ENCODE data around the gene CFH.
"Not testable (repeated sequence)": the region's sequence is repeated elsewhere in the genome, so short reads cannot be mapped to it uniquely, and the experiment has no call there.

The CFH gene

DNA sequence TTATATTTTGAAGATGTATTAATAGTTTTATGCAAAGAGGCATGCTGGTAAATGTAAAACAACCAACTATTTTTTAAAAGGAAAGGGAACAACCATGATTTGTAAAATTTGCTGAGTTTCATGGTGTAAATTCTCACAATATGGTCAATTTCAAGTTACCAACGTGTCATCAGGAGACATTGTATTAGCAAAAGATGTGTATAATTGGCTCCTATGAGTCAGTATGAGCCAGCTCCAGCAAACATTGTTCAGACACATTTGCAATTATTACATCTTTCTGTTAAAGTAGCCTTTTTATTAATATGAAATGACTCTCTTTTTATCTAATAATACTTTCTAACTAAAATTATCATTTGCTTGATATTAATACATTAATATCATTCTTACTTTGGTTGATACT, 15.3 kb downstream of the CFH start:
- DNase-seq (ENCODE audit: low read depth in 1 of 2, low spot score in 1 of 2): no peak

DNA sequence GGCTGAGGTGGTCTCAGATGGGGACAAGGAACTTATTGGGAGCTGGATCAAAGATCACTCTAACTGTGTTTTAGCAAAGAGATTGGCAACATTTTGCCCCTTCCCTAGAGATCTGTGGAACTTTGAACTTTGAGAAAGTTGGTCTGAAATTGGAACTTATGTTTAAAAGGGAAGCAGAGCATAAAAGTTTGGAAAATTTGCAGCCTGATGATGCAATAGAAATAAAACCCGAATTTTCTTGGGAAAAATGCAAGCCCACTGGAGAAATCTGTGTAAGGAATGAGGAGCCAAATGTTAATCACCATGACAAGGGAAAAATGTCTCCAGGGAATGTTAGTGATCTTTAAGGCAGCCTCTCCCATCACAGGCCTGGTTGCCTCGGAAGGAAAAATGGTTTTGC, 17.2 kb downstream of the CFH start:
- DNase-seq (ENCODE audit: low read depth in 1 of 2, low spot score in 1 of 2): no peak

DNA sequence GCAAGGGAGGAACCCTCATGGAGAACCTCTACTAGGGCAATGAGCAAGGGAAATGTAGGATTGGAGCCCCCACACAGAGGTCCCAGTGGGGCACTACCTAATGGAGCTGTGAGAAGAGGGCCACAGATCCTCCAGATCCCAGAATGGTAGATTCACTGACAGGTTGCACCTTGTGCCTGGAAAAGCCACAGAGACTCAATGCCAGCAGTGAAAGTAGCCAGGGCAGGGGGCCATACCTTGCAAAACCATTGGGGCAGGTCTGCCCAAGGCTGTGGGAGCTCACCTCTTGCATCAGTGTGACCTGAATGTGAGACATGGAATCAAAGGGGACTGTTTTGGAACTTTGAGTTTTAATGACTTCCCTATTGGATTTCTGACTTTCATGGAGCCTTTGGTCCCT, 17.9 kb downstream of the CFH start:
- DNase-seq (ENCODE audit: low read depth in 1 of 2, low spot score in 1 of 2): no peak

DNA sequence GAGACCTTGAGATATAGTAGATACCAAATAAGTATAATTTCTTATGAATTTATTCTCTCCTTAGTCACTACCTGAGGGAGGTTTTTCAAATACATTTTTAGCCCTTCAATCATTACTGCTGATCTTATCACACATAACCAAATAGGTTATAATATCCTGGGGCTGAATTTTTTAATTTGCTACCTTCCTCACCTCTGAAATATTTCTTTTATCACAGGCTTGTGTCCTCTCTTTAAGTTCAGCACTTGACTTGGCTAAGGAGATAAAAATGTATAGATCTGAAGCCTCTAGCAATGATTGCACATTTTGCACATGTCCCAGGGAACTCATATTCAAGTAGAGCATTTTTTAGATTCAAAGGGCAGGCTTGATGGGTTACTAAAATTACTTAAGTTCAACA, 23.1 kb downstream of the CFH start:
- DNase-seq (ENCODE audit: low read depth in 1 of 2, low spot score in 1 of 2): no peak

DNA sequence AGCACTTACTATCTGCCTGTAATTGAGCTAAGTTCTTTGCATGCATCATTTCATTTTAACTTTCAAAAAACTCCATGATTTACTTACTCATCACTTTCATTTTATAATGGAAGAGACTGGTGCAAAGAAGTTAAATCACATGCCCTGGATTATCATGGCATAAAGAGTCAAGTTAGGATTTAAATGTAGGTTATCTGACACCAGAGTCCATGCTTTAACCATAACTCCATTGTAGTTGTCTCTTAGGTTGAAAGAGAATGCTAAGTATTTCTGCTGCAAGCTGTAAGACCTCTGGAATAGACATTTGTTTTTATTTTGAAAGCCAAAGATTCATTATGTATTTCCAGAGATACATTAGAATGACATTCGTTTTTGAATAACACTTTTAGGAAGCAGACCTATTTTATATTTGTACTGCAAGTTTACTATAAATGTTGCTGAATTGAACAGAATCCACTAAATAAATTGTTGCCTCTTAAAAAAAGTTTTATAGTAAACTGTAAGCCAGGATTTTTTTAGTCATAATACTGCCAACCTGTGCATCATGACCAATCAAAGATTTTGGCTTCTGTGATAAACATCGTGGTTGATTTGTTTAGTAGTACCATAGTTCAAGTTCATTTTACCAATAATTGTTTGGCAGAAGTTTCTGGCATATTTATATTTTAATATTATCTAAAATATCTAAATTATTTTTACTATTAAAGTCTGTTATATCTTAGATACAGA, 26.1 kb downstream of the CFH start:
- DNase-seq (ENCODE audit: low read depth in 1 of 2, low spot score in 1 of 2): no peak

DNA sequence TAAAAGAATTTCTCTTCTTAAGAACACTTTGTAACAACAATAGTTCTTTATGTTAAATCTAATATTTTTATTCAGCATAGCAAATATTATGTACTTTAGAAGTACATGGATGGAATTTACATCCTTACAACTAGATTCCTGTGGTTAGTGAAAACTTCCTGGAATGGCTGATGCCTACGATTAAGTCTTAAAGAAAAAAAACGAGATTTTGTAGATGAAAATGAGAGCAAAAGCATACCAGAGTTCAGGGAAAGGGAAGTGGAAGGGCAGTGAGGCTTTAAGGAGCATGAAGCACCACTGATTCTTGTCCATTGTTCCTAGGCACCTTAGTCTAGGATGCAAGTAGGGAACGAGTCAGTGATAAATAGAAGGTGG, 26.7 kb downstream of the CFH start:
- DNase-seq (ENCODE audit: low read depth in 1 of 2, low spot score in 1 of 2): no peak

DNA sequence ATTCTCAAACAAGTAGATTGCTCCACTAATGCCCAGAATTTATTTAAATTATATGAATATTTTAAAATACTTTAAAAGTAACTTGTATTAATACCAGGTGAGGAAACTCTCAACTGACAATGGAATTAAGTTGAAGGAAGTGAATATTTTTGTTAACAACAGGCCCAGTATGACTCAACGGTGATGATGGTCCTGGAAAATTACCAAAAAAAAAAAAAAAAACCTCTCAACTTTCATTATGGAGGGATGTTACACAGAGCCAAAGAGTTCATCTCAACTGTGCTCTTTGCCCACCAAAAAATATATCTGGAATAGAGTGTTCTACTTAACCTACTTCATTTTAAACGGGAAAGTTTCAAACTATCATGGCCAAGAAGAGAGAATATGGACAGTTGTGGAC, 28.3 kb downstream of the CFH start:
- DNase-seq (ENCODE audit: low read depth in 1 of 2, low spot score in 1 of 2): no peak

DNA sequence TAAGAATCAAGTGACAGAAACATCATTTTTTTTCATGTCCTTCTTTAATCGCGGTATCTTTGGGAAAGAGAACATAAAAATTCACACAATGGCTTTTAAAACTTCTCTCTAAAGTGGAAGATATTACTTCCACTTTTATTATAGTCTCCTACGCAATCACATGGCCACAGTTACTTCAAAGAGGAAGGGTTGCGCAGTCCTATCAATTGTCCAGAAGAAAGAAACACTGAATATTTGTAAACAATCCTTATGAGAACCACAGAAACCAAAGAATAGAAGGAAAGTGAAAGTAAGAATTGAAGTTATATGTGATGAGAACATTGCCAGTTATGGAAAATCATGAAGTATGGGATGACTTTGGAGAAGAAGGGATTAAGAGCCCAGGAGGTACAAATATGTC, 32.6 kb downstream of the CFH start:
- DNase-seq (ENCODE audit: low read depth in 1 of 2, low spot score in 1 of 2): no peak

DNA sequence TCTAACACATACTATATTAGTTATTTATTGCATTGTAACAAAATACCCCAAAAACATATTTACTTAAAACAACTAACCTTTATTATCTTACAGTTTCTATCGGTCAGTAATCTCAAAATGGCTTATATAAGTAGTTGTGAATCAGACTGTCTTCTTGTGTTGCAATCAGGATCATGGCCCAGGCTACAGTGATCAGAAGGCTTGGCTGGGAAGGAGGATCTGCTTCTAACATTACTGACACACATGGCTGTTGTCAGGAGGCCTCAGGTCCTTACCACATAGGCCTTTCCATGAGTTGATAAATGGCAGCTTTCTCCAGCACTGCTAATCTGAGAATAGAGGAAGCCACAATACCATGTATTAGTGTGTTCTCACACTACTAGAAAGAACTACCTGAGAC, 33.7 kb downstream of the CFH start:
- DNase-seq (ENCODE audit: low read depth in 1 of 2, low spot score in 1 of 2): no peak

DNA sequence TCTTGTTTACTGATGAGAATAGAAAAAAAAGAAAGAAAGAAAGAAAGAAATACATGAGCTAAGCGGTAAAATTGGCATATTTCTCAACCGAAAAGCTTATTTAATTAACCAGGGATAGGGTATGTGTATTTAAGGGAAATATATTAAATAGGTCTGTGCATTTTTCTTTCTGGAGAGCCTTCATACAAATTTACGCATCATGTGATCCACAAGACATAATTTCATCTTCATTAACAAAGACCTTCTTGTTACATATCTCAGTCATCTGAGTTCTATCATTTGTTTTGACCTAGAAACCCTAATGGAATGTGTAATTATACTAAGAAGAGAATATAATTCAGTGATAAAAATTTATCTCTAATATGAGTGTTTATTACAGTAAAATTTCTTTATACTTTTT, 37.2 kb downstream of the CFH start:
- no peak for DNase-seq (ENCODE audit: low read depth in 1 of 2, low spot score in 1 of 2)

DNA sequence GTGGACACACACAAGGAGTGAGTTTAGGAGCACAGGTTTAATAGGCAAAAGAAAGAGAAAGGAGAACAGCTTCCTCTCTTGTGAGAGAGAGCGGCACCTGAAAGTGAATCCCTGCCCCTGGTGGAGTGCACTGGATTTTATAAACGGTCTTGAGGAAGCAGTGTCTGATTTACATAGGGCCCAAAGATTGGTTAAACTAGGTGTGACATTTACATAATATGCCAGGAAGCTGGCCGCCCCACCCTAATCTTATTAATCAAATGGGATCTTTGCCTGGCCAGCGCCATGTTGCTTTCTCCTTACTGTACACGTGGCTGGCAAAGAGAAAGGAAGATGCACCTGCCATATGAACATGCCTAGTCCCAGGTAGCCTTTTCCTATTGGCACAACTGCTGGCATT, 38.7 kb downstream of the CFH start:
- DNase-seq (ENCODE audit: low read depth in 1 of 2, low spot score in 1 of 2): no peak

DNA sequence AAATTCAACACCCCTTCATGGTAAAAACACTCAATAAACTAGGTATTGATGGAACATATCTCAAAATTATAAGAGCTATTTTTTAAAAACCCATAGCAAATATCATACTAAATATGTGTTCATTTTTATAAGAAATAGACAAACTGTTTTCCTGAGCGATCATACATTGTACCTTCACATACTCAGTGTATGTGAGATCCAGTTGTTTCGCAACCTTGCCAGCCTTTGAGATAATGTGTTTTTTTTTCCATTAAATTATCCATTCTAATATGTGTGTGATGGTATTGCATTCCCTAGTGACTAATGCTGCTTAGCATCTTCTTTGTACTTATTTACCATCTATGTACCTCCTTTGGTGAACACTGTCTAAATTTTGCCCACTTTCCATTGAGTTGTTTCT, 47.1 kb downstream of the CFH start:
- no peak for DNase-seq (ENCODE audit: low read depth in 1 of 2, low spot score in 1 of 2)

DNA sequence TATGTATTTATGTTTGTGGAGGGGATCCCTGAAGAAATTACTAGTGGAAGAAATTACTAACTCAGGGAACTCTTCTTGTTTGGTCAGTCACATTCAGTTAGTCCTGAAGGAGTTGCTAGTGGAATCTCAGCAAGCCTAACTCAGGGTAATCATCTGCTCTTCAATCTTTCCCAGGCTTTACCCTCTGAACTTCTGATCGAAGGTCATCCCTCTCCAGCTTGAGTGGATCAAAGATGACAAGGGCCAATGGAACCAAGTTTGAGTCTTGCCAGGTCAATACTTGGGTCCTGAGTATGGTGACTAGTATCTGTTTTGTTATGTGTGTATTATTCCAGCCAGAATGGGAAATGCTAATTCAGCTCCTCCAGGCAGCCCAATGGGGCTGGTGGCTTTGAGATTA, 49.3 kb downstream of the CFH start:
- DNase-seq (ENCODE audit: low read depth in 1 of 2, low spot score in 1 of 2): no peak

DNA sequence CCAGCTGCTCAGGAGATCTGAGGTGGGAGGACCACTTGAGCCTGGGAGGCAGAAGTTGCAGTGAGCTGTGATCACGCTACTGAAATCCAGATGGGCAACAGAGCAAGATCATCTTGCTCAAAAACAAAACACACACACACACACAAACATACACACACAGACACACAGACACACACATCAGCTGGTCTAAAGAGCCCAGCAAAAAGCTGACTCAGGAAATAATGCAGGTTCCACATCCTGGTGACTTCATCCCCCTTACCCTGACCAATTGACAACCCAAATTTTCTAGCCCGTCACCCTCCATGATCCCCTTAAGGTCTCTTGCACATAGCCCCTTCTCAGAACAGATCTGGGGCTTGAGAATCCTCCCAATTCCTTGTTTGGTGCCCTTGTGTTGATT, 58.0 kb downstream of the CFH start:
- not testable (repeated sequence) for DNase-seq (ENCODE audit: low read depth in 1 of 2, low spot score in 1 of 2)

DNA sequence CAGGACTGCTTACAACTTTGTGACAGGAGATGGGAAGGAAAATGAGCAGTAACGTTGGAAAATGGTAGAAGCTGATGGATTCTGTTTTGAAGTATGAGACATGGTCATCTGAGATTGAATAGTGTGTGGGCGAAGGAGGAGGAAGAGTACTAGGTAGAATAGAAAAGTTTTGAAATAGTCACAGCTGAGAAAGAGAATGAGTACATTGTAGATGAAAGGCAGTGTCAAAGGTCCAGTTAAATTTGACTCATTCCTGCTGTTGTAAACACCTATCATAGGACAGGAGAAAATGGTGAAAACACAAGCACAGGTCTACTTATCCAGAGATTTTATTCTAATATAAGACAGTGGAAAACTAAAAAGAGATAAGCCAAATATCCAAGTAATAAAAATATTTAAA, 66.0 kb downstream of the CFH start:
- no peak for DNase-seq (ENCODE audit: low read depth in 1 of 2, low spot score in 1 of 2)

DNA sequence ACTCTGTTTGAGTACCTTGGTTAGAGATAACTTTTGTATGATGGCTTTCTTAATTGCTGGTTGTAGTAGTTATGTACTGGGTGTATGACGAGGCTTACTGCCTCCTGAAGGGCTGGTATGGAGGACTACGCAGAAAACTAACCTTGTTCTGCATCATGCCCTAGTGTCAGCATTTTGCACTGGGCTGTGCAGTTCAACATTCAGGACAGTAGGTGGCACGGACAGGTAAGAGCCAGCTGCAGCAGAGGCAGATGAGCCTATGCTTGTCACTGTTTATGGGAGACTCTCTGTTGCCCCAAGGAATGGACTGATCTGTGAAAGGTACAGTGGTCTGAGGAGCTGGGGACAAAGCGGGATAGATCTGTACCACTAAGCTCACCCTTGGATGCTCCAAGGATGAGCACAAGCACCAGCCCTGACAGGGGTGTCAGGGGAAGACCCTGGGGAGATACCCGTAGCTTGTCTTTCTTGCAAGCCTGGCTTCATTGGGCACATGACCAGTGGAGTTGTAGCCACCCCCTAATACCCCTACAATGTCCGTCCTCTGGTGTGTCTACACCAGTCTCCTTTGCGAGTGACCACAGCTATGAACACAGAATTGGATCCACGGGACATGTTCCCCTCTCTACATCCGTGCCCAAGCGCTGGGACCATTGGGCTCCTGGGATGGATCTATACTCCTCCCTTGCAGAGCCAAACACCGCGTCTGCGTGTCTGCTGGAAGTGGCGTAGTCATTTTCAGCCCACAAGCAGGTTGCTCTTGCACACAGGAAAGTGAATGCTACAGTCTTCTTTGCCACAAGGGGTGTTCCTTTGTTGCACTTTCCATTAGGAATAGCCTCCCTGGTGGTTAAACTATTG, 71.7 kb downstream of the CFH start:
- peak in 1 of 2 donors; percentile 11 for DNase-seq (ENCODE audit: low read depth in 1 of 2, low spot score in 1 of 2)

DNA sequence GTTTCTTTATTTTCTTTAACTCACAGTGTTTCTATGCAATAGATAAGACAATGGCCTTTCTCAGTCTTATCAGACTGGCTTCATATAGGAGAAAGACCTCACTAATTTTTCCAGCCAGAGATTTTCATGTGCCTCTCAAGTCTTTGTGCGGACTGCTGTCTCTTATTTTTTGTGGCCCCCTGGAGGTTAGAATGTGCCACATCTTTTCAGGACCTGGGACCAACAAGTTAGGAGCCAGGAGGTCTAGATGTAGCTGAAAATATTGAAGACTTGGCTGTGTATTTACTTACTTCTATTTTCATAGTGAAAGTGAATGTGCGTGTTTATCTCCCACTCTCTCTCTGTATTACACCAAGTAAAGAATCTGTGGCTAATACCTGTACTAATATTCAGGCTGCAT, 80.7 kb downstream of the CFH start:
- DNase-seq (ENCODE audit: low read depth in 1 of 2, low spot score in 1 of 2): no peak

DNA sequence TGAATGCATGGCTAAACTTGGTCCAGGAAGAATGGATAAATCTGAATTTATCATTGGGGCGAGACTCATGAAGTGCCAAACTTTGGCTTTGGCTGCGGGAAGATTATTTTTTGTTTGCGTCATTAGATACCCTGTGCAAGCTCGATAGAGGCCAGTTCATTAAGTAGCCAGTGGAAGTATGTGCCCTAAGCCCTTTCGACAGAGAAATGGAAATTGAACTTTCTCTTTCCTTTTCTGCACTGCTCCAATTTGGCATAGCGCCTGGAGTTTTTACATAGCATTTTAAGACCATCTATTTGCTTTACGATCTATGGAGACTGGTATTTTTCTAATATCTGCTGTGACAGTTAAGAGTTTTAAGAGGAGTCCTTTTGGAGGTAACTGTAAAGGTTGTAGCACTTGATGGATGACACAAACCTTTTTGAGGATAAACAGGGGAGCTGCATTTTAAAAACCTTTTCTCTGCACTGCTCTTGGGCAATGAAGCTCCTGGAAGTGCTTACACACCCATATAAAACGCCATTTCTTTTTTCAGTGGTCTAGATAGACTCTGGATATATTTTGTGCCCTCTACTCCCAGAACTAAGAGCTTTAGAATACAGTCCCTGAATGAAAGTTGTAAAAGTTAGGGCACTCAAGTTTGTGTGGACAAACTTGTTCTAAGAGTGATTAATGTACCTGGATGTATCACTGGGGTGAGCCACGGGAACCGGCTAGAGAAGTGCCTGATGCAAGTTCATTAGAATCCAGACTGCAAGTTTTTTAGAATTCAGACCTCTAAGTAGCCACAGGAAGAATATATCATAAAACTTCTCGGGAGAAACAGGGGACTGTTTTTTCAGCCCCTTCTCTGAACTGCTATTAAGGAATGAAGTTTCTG, 81.5 kb downstream of the CFH start:
- no peak for DNase-seq (ENCODE audit: low read depth in 1 of 2, low spot score in 1 of 2)

DNA sequence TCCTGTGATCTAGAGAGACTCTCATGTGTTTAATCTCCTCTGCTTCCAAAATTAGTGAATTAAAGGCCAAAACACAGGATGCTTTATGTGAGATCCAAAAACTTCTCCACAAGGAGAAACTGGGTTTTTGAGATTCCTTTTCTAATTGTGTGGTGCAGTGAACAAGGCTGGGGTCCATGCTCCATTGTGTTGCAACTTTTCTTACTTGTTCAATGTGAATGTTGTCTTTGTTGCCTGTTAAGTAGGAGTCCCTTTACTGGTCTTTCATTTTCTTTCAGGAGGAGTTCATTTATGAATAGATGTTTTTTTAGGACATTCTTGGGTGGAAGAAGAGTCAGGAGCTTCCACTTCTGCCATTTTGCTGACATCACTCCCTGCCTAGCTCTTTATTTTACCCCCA, 82.2 kb downstream of the CFH start:
- no peak for DNase-seq (ENCODE audit: low read depth in 1 of 2, low spot score in 1 of 2)

DNA sequence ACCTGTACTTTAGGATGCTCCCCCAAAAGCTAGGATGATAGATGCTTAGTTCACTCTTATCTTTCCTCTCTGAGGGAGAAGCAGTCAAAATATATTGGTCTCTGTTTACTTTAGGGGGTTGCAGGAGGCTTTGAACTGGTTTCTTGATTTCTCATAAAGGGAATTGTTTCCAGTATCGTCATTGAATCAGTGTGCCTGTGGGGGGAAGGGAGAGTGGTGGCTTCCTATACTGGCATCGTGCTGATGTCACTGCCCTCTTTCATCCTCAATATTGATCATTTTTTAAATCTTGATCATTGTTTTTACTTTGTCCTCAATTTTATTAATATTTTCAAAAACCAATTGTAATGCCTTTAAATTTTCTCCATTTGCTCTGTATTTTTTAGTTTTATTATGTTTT, 82.6 kb downstream of the CFH start:
- no peak for DNase-seq (ENCODE audit: low read depth in 1 of 2, low spot score in 1 of 2)

DNA sequence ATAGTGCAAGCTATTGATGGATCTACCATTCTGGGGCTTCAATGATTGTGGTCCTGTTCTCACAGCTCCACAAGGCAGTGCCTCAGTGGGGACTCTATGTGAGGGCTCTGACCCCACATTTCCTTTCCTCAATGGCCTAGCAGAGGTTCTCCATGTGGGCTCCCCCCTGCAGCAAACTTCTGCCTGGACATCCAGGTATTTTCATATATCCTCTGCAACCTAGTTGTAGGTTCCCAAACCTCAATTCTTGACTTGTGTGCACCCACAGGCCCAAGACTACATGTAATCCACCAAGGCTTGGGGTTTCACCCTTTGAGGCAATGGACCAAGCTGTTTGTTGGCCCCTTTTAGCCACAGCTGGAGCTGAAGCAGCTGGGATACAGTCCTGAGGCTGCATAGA, 86.9 kb downstream of the CFH start:
- no peak for DNase-seq (ENCODE audit: low read depth in 1 of 2, low spot score in 1 of 2)

DNA sequence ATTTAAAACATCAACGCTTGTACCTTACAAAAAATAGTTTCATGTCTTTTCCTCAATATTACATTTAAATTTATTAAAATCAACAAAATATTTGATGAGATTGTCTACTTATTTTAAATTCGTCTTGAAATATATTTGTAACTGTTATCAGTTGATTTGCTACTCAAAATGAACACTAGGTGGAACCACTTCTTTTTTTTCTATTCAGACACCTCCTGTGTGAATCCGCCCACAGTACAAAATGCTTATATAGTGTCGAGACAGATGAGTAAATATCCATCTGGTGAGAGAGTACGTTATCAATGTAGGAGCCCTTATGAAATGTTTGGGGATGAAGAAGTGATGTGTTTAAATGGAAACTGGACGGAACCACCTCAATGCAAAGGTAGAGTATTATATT, 91.4 kb downstream of the CFH start:
- not testable (repeated sequence) for DNase-seq (ENCODE audit: low read depth in 1 of 2, low spot score in 1 of 2)

All from activated T-helper 1 cell treated with anti-CD3 and anti-CD28 coated beads, Interleukin-2, amount 50 U/mL, for 16 hours (primary cell).